Sigmoid colon (tissue), 7 donors: Measurements from ENCODE around the gene STAP1. TPM values are rescaled to one million over a fixed set of nuclear protein-coding genes. Genes with fewer than 3 reads are reported as not detected.

Source experiments
- DNase-seq: peaks from one replicate; pipeline ENCODE4 v3.0.0-alpha.2; 2019
- H3K27ac ChIP-seq, 4 donors: fragments of 200-600 bp; sonication (generic); one replicate each; pipeline ENCODE4 v1.5.1; 2016 to 2019; ENCODE audit warnings: mild to moderate bottlenecking in 1 of 4
- H3K27me3 ChIP-seq, 3 donors: fragments of 200-600 bp; sonication (generic); one replicate each; pipeline ENCODE4 v1.5.1; 2019; ENCODE audit warnings: mild to moderate bottlenecking in 1 of 3
- H3K36me3 ChIP-seq, 4 donors: fragments of 200-600 bp; sonication (generic); one replicate each; pipeline ENCODE4 v1.5.1; 2016 to 2019
- H3K4me1 ChIP-seq, 4 donors: fragments of 200-600 bp; sonication (generic); one replicate each; pipeline ENCODE4 v1.5.1; 2017 to 2019
- H3K4me3 ChIP-seq, 4 donors: fragments of 200-600 bp; sonication (generic); one replicate each; pipeline ENCODE4 v1.5.1; 2017 to 2019; ENCODE audit warnings: mild to moderate bottlenecking in 2 of 4, moderate library complexity in 1 of 4
- H3K9me3 ChIP-seq, 4 donors: fragments of 200-600 bp in 3 of 4; sonication (generic) in 3 of 4; one replicate each; pipeline versions ENCODE4 v1.5.1 to v1.6.1; 2013 to 2019
- CTCF ChIP-seq, 4 experiments: fragments of 450-650 bp in 3 of 4; fragments of 200-600 bp in 1 of 4; IDR thresholded peaks; one replicate each; pipeline ENCODE4 v1.5.1; 2016 to 2019; ENCODE audit warnings: antibody characterized with exemption in 4 of 4, mild to moderate bottlenecking in 3 of 4, moderate library complexity in 2 of 4
- EP300 ChIP-seq, 4 donors: sonication (generic); formaldehyde crosslinking; IDR thresholded peaks; one replicate each; pipeline ENCODE4 v1.6.1; 2017; ENCODE audit warnings: antibody characterized with exemption in 4 of 4
- POLR2A ChIP-seq, 2 donors: fragments of 450-650 bp; IDR thresholded peaks; one replicate each; pipeline ENCODE4 v1.6.1; 2016; ENCODE audit warnings: antibody characterized with exemption in 2 of 2, mild to moderate bottlenecking in 2 of 2, moderate library complexity in 2 of 2
- POLR2AphosphoS5 ChIP-seq, 4 donors: sonication (generic); formaldehyde crosslinking; IDR thresholded peaks; one replicate each; pipeline ENCODE4 v1.6.1; 2017; ENCODE audit warnings: antibody characterized with exemption in 4 of 4
- WGBS, 2 donors: extraction: QIAGEN DNeasy Blood & Tissue Kit; methylation state at CpG; one replicate each; pipeline ENCODE4 v1.1.7; 2013; 5-methylcytosine and 5-hydroxymethylcytosine counted together
- intact Hi-C: fragments of 100-400 bp; cut with DNase I; formaldehyde crosslinking; loops from one replicate; pipeline ENCODE4 v1.15.1; 2023
- polyA plus RNA-seq, 3 donors: library from polyadenylated mRNA; stranded (reverse); fragments of 200-250 nt; gene quantifications; one replicate each; pipeline ENCODE4 v1.2.3, GENCODE V29; 2013
- total RNA-seq, 4 donors: library from RNA; depleted of rRNA; stranded (reverse); fragments of >200 nt; gene quantifications; one replicate each; pipeline ENCODE4 v1.1.0, GENCODE V29; 2016
- donor health status: healthy with polysubstance abuse.
- donor health status: Bipolar disorder and iron deficiency.
- donor health status: healthy.

The STAP1 gene
- total and polyA plus RNA-seq, 7 donors: 2.4 to 9.4 TPM; not detected in 5

- no peak overlapping the region for H3K4me3 ChIP-seq
- WGBS, 2 donors: 83 to 87% methylated on average over 2 of the region's 2 CpGs
- H3K4me1 ChIP-seq: peaks cover 0 to 8% (median 0%) of the 10 kb centered on the region in 4 donors
- H3K27me3 ChIP-seq: no peaks in the 10 kb centered on the region
- no peak overlapping the region for H3K27ac ChIP-seq
- no peaks in the 10 kb centered on the region for H3K9me3 ChIP-seq
- DNase-seq: no peak
- TF ChIP-seq EP300 (IDR thresholded peaks at IDR 0.05): no peak
- TF ChIP-seq CTCF (IDR thresholded peaks at IDR 0.05): no peak
- TF ChIP-seq POLR2AphosphoS5 (IDR thresholded peaks at IDR 0.05): no peak
- TF ChIP-seq POLR2A (IDR thresholded peaks at IDR 0.05): no peak
- intact Hi-C loops: no loop called here
- H3K36me3 ChIP-seq: peaks cover 4 to 89% (median 26%) of the 10 kb centered on the region in 4 donors
These were observed 23.2 kb upstream of the STAP1 start for GRCh38 chr4:67535280-67535840.

GRCh38 chr4:67539830-67540229 lies 18.7 kb upstream of the STAP1 start:
- Histone ChIP-seq H3K27me3 (no peaks in the 10 kb centered on the region), H3K9me3 (no peaks in the 10 kb centered on the region), H3K27ac (no peak overlapping the region), H3K4me3 (no peak overlapping the region), H3K36me3 (peaks cover under 1 to 80% (median 23%) of the 10 kb centered on the region in 4 donors), H3K4me1 (peaks cover 0 to 31% (median 20%) of the 10 kb centered on the region in 4 donors)
- WGBS, 2 donors: 98% methylated on average over 1 of the region's 1 CpG
- DNase-seq: no peak
- intact Hi-C loops: no loop called here
- no peak for TF ChIP-seq EP300 (IDR thresholded peaks at IDR 0.05)
- TF ChIP-seq CTCF (IDR thresholded peaks at IDR 0.05): no peak
- no peak for TF ChIP-seq POLR2AphosphoS5 (IDR thresholded peaks at IDR 0.05)
- no peak for TF ChIP-seq POLR2A (IDR thresholded peaks at IDR 0.05)

GRCh38 chr4:67542076-67542475 lies 16.5 kb upstream of the STAP1 start:
- TF ChIP-seq POLR2A (IDR thresholded peaks at IDR 0.05): no peak
- TF ChIP-seq CTCF (IDR thresholded peaks at IDR 0.05): no peak
- TF ChIP-seq POLR2AphosphoS5 (IDR thresholded peaks at IDR 0.05): no peak
- no peak for TF ChIP-seq EP300 (IDR thresholded peaks at IDR 0.05)
- Histone ChIP-seq H3K27me3 (no peaks in the 10 kb centered on the region), H3K27ac (no peak overlapping the region), H3K36me3 (peaks cover 0 to 59% (median 23%) of the 10 kb centered on the region in 4 donors), H3K4me1 (peaks cover 0 to 40% (median 20%) of the 10 kb centered on the region in 4 donors), H3K9me3 (no peaks in the 10 kb centered on the region), H3K4me3 (no peak overlapping the region)
- WGBS, 2 donors: 11 to 42% methylated on average over 1 of the region's 1 CpG
- no peak for DNase-seq
- intact Hi-C loops: no loop called here

- intact Hi-C loops: loop anchor here (2.0 to 5.0 kb wide), 2 partner anchors 82 to 155 kb away; partner anchors contain the start of gene UBA6
- H3K9me3 ChIP-seq: no peaks in the 10 kb centered on the region
- peak within 1 kb of the TSS; percentile 89 to 93 (median 92) for H3K27ac ChIP-seq
- peaks cover 0 to 40% (median 20%) of the 10 kb centered on the region in 4 donors for H3K4me1 ChIP-seq
- peak within 1 kb of the TSS; percentile 63 to 83 (median 80) for H3K4me3 ChIP-seq
- no peaks in the 10 kb centered on the region for H3K27me3 ChIP-seq
- 0% methylated on average over 53 of the region's 53 CpGs for WGBS, 2 donors
- DNase-seq: peak; percentile 99
- TF ChIP-seq EP300 (IDR thresholded peaks at IDR 0.05) (no peak), POLR2A (IDR thresholded peaks at IDR 0.05) (peak; percentile 56 to 73), POLR2AphosphoS5 (IDR thresholded peaks at IDR 0.05) (peak; percentile 85 to 93 (median 89)), CTCF (IDR thresholded peaks at IDR 0.05) (no peak)
- peaks cover 0 to 26% (median 2%) of the 10 kb centered on the region in 4 donors for H3K36me3 ChIP-seq
These were observed 13.1 kb upstream of the STAP1 start, which contains the start of gene CENPC for GRCh38 chr4:67545199-67546003. TSS of gene CENPC (minus strand) at chr4:67545503. CDS start at chr4:67545355, 148 bp downstream.
